K562 treated with DMSO at 1 percent for 12 hours (cell line): ENCODE results near the gene SLC22A23. TPM values are rescaled to one million over a fixed set of nuclear protein-coding genes. Genes with fewer than 3 reads are reported as not detected.

Experiments
- total RNA-seq: library from RNA; unstranded; fragments of 300-600 nt; gene quantifications from 2 replicates; pipeline ENCODE4 v1.2.3, GENCODE V29; 2022; ENCODE audit not compliant: insufficient read depth

Gene SLC22A23
- total RNA-seq = 3.5 and 12.2 TPM in 2 replicates

GRCh38 chr6:3456898-3457709 lies at the start of gene SLC22A23:
Gene SLC22A23, minus strand, starts transcription at chr6:3457050. Its CDS starts 491 bp downstream, at chr6:3456559.

GRCh38 chr6:3258720-3259490 lies 197.9 kb downstream of the SLC22A23 start, which contains the start of gene PSMG4:
Gene PSMG4, plus strand, starts transcription at chr6:3258947. Its CDS starts 76 bp downstream, at chr6:3259023.

GRCh38 chr6:3227363-3228045 lies 229.3 kb downstream of the SLC22A23 start, which contains the start of gene TUBB2B:
Gene TUBB2B, minus strand, starts transcription at chr6:3227653. Its CDS starts 110 bp downstream, at chr6:3227543.

Other genes with a start within 250 kb of the SLC22A23 start
- gene TUBB2B, start 229.4 kb downstream of the SLC22A23 start, total RNA-seq = 10.7 and 15.7 TPM in 2 replicates
- 55.1 and 79.7 TPM in 2 replicates for gene PSMG4, start 198.1 kb downstream of the SLC22A23 start, total RNA-seq